Effector CD8-positive, alpha-beta T cell (primary cell): ENCODE measurements around the gene CLEC3B.
"Not testable (repeated sequence)": the region's sequence is repeated elsewhere in the genome, so short reads cannot be mapped to it uniquely, and the experiment has no call there.

Source experiments
- DNase-seq: peaks from one replicate; lab custom pipeline; 2025; lab: John Stamatoyannopoulos, UW
- total RNA-seq, 4 experiments: gene quantifications; one replicate each; lab custom pipeline; 2026; lab: John Stamatoyannopoulos, UW

CLEC3B gene
- 0 to 0.54 (median 0.06) reads per million in 4 experiments for total RNA-seq

- no peak for DNase-seq
Observed at GRCh38 chr3:45026038-45026437, at the start of gene CLEC3B. Gene CLEC3B (plus strand): TSS chr3:45026303. CDS start chr3:45026363, 60 bp downstream.

GRCh38 chr3:44981220-44981619, 44.9 kb upstream of the CLEC3B start:
- DNase-seq: no peak

GRCh38 chr3:44981751-44982150, 44.4 kb upstream of the CLEC3B start:
- no peak for DNase-seq

- no peak for DNase-seq
Observed at GRCh38 chr3:44982817-44983216, 43.3 kb upstream of the CLEC3B start.

- no peak for DNase-seq
Observed at GRCh38 chr3:44983484-44983941, 42.6 kb upstream of the CLEC3B start.

- no peak for DNase-seq
Observed at GRCh38 chr3:44984335-44984734, 41.8 kb upstream of the CLEC3B start.

- not testable (repeated sequence) for DNase-seq
Observed at GRCh38 chr3:44986330-44986729, 39.8 kb upstream of the CLEC3B start.

- no peak for DNase-seq
Observed at GRCh38 chr3:44987332-44987731, 38.8 kb upstream of the CLEC3B start.

- DNase-seq: no peak
Observed at GRCh38 chr3:44988073-44988472, 38.0 kb upstream of the CLEC3B start.

- DNase-seq: no peak
Observed at GRCh38 chr3:44989141-44989540, 37.0 kb upstream of the CLEC3B start.

- DNase-seq: no peak
Observed at GRCh38 chr3:44989636-44990373, 36.3 kb upstream of the CLEC3B start.

- DNase-seq: no peak
Observed at GRCh38 chr3:44991326-44991725, 34.8 kb upstream of the CLEC3B start.

- DNase-seq: no peak
Observed at GRCh38 chr3:44992555-44993470, 33.3 kb upstream of the CLEC3B start.

GRCh38 chr3:44993471-44994205, 32.5 kb upstream of the CLEC3B start:
- DNase-seq: no peak

- no peak for DNase-seq
Observed at GRCh38 chr3:44995142-44995770, 30.8 kb upstream of the CLEC3B start.

GRCh38 chr3:44996556-44996969, 29.5 kb upstream of the CLEC3B start:
- no peak for DNase-seq

- no peak for DNase-seq
Observed at GRCh38 chr3:44999782-45000181, 26.3 kb upstream of the CLEC3B start.

- no peak for DNase-seq
Observed at GRCh38 chr3:45000823-45001222, 25.3 kb upstream of the CLEC3B start.

- no peak for DNase-seq
Observed at GRCh38 chr3:45001738-45002137, 24.4 kb upstream of the CLEC3B start.

GRCh38 chr3:45002139-45002660, 23.9 kb upstream of the CLEC3B start:
- DNase-seq: no peak

- DNase-seq: no peak
Observed at GRCh38 chr3:45002720-45003119, 23.4 kb upstream of the CLEC3B start.
